Rectal smooth muscle tissue (tissue), 1 donor: ENCODE measurements around the gene DOK6.

Experiments used
- H3K27ac ChIP-seq: one replicate; pipeline ENCODE4 v1.7.0; 2013; ENCODE audit warnings: low read depth, low read length, inconsistent platforms
- H3K27me3 ChIP-seq: one replicate; pipeline ENCODE4 v1.7.0; 2013; ENCODE audit warnings: low read length; ENCODE audit not compliant: control insufficient read depth, insufficient read depth
- H3K36me3 ChIP-seq: one replicate; pipeline ENCODE4 v1.7.0; 2013; ENCODE audit warnings: low read length; ENCODE audit not compliant: control insufficient read depth, insufficient read depth
- H3K4me1 ChIP-seq: one replicate; pipeline ENCODE4 v1.7.0; 2013; ENCODE audit warnings: low read length; ENCODE audit not compliant: control insufficient read depth, insufficient read depth
- H3K4me3 ChIP-seq: one replicate; pipeline ENCODE4 v1.7.0; 2013; ENCODE audit warnings: low read length
- H3K9ac ChIP-seq: one replicate; pipeline ENCODE4 v1.7.0; 2013; ENCODE audit warnings: low read length

DOK6 gene

DNA sequence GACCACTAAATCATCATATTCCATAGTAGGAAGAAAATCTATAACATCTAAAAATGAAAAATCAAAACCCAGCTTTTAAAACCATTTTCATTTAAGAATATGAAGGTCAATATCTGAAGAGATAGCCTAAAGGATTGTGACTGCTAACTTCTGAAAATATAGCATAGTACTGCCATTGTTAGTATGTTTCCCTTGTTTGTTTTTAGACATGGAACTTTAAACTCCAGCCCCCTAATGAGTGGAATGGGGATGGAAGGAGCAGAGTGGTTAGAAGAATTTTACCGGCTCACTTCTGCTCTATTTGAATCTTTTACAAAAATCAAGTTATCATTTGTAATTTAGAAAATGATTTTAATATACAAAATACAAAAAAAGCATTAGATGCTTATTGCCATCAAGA, 378.0 kb downstream of the DOK6 start:
- Histone ChIP-seq H3K4me3 (no peak overlapping the region), H3K27ac (no peak overlapping the region), H3K4me1 (no peaks in the 10 kb centered on the region), H3K36me3 (no peaks in the 10 kb centered on the region), H3K9ac (no peak overlapping the region), H3K27me3 (no peaks in the 10 kb centered on the region)

GRCh38 chr18:69780851-69781250, 380.2 kb downstream of the DOK6 start:
- no peak overlapping the region for H3K27ac ChIP-seq
- H3K4me1 ChIP-seq = no peaks in the 10 kb centered on the region
- H3K36me3 ChIP-seq = no peaks in the 10 kb centered on the region
- no peaks in the 10 kb centered on the region for H3K27me3 ChIP-seq
- no peak overlapping the region for H3K9ac ChIP-seq
- no peak overlapping the region for H3K4me3 ChIP-seq

GRCh38 chr18:69784815-69785214, 384.1 kb downstream of the DOK6 start:
- no peaks in the 10 kb centered on the region for H3K4me1 ChIP-seq
- H3K27me3 ChIP-seq = no peaks in the 10 kb centered on the region
- no peaks in the 10 kb centered on the region for H3K36me3 ChIP-seq
- no peak overlapping the region for H3K9ac ChIP-seq
- H3K4me3 ChIP-seq = no peak overlapping the region
- no peak overlapping the region for H3K27ac ChIP-seq

- Histone ChIP-seq H3K36me3 (no peaks in the 10 kb centered on the region), H3K4me1 (no peaks in the 10 kb centered on the region), H3K27me3 (no peaks in the 10 kb centered on the region), H3K9ac (no peak overlapping the region), H3K27ac (no peak overlapping the region), H3K4me3 (no peak overlapping the region)
Measured at GRCh38 chr18:69785466-69785865, 384.8 kb downstream of the DOK6 start.

GRCh38 chr18:69786427-69786826, 385.7 kb downstream of the DOK6 start:
- H3K27me3 ChIP-seq = no peaks in the 10 kb centered on the region
- H3K4me3 ChIP-seq = no peak overlapping the region
- no peak overlapping the region for H3K9ac ChIP-seq
- H3K36me3 ChIP-seq = no peaks in the 10 kb centered on the region
- H3K4me1 ChIP-seq = no peaks in the 10 kb centered on the region
- H3K27ac ChIP-seq = no peak overlapping the region

- Histone ChIP-seq H3K36me3 (no peaks in the 10 kb centered on the region), H3K9ac (no peak overlapping the region), H3K4me1 (no peaks in the 10 kb centered on the region), H3K27me3 (no peaks in the 10 kb centered on the region), H3K27ac (no peak overlapping the region), H3K4me3 (no peak overlapping the region)
Measured at GRCh38 chr18:69787825-69788547, 387.3 kb downstream of the DOK6 start.

- Histone ChIP-seq H3K27me3 (no peaks in the 10 kb centered on the region), H3K4me3 (no peak overlapping the region), H3K9ac (no peak overlapping the region), H3K36me3 (no peaks in the 10 kb centered on the region), H3K4me1 (no peaks in the 10 kb centered on the region), H3K27ac (no peak overlapping the region)
Measured at GRCh38 chr18:69789794-69790193, 389.1 kb downstream of the DOK6 start.

DNA sequence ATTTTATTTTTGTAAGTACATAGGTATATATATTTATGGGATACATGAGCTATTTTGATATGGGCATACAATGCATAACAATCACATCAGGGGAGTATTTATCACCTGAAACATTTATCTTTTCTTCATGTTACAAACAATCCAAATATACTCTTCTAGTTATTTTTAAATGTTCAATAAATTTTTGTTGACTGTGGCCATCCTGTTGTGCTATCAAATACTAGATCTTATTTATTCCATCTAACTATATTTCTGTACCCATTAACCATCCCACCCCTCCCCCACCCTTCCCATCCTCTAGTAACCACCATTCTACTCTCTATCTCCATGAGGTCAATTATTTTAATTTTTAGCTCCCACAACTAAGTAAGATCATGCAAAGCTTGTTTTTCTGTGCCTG, 390.0 kb downstream of the DOK6 start:
- no peaks in the 10 kb centered on the region for H3K4me1 ChIP-seq
- H3K9ac ChIP-seq = no peak overlapping the region
- H3K27ac ChIP-seq = no peak overlapping the region
- no peaks in the 10 kb centered on the region for H3K27me3 ChIP-seq
- no peak overlapping the region for H3K4me3 ChIP-seq
- no peaks in the 10 kb centered on the region for H3K36me3 ChIP-seq

DNA sequence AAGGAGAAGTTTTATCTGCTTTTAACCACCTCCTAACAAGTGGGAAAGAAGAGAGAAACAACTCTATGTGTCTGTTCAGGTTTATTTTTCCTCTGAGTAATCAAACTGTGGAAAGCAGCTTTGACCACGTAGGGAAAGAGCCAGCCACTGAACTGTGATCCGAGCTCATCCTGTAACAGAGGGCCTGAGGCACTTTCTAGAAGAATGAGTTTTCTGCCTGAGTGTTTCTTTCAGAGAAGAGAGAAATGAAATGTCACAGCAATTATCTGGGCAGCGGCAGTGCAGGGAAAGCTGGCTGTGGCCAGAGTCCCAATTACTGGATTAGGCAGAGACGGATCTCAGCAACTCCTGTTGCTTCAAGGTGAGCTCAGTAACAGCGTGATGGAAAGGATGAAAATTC, 395.1 kb downstream of the DOK6 start:
- no peaks in the 10 kb centered on the region for H3K36me3 ChIP-seq
- H3K4me1 ChIP-seq = no peaks in the 10 kb centered on the region
- H3K4me3 ChIP-seq = no peak overlapping the region
- H3K27ac ChIP-seq = no peak overlapping the region
- H3K27me3 ChIP-seq = no peaks in the 10 kb centered on the region
- no peak overlapping the region for H3K9ac ChIP-seq

DNA sequence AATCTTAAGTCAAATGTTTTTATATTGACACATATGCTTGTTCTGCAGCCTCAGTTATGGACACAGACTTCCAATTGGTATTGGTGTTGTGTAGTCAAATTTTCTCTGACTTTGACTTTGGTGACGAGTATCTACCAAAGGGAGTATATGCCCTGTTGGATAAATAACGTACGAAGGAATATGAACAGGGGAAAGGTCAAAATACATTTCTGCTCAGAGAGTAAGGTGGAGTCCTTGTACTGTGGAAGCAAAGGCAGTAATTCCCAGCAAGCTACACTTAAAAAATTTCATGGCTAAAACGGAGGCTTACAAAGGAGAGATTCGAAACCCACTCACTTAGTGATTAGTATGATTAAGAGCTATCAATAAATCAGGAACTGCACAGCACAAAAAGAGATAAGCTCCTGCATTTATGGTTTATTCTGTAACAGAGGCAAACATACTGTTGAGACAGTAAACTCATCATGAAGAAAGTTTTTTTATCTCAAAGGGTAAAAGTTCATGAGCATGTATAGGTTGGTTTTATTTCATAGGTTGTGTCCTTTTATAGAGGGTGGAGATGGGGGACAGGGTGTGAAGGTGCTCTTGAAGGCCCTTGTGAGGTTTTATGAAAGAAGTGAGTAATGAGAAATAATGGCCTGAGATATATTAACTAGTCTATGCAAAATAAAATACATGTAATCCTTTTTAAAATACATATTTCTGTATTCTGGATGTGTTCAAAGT, 404.3 kb downstream of the DOK6 start:
- H3K9ac ChIP-seq = no peak overlapping the region
- no peaks in the 10 kb centered on the region for H3K36me3 ChIP-seq
- H3K27me3 ChIP-seq = no peaks in the 10 kb centered on the region
- no peak overlapping the region for H3K27ac ChIP-seq
- no peaks in the 10 kb centered on the region for H3K4me1 ChIP-seq
- no peak overlapping the region for H3K4me3 ChIP-seq

GRCh38 chr18:69808399-69808798, 407.7 kb downstream of the DOK6 start:
- Histone ChIP-seq H3K36me3 (no peaks in the 10 kb centered on the region), H3K4me1 (no peaks in the 10 kb centered on the region), H3K4me3 (no peak overlapping the region), H3K27ac (no peak overlapping the region), H3K27me3 (no peaks in the 10 kb centered on the region), H3K9ac (no peak overlapping the region)

DNA sequence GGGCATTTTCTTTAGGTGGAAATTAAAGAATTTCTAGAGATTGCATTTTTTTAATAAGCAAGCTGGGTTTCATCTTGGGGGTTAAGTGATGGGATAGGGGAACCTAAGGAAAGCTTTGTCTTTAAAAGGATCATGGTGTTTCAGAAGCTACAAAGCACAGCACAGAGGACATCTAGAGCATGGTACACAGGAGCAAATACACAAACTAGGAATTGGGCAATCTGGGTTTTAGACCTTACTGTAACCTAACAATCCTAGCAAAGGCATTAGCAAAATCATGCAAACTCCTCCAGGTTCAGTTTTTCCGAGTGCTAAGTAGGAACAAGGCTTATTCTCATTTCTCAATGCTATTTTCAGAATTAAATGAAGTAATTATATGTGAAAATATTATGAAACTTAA, 412.9 kb downstream of the DOK6 start:
- H3K27me3 ChIP-seq = no peaks in the 10 kb centered on the region
- no peaks in the 10 kb centered on the region for H3K4me1 ChIP-seq
- no peak overlapping the region for H3K4me3 ChIP-seq
- no peaks in the 10 kb centered on the region for H3K36me3 ChIP-seq
- H3K9ac ChIP-seq = no peak overlapping the region
- H3K27ac ChIP-seq = no peak overlapping the region

DNA sequence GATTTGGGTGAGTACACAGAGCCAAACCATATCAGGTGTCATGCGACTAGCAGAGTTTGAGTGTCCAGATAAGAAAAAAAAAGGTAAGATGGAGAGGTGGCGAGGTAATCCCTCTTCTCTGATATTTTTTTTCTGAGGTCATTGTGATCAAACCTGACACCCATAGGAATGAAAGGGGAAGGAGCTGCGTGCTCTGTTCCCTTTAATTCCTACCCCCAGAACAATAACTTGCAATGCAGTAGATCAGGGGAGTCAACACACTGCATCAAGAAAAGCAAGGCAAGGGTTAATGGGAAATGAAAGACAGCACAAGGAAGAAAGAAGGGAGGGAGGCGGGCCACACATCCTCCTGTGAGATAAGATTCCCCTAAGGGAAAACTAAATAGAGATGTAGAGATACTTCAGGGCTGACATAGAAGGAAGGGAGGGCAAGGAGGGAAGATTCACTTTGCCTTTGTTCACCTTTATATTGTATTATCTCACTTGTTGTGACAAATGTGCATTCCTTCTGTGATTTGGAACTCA, 414.2 kb downstream of the DOK6 start:
- H3K4me1 ChIP-seq = no peaks in the 10 kb centered on the region
- no peak overlapping the region for H3K9ac ChIP-seq
- no peak overlapping the region for H3K27ac ChIP-seq
- H3K36me3 ChIP-seq = no peaks in the 10 kb centered on the region
- no peaks in the 10 kb centered on the region for H3K27me3 ChIP-seq
- no peak overlapping the region for H3K4me3 ChIP-seq
